ENCODE results near the gene AUTS2.

AUTS2 gene

GRCh38 chr7:70132226-70132851, 534.1 kb downstream of the AUTS2 start:
- H3K27ac ChIP-seq: no peak overlapping the region
- TF ChIP-seq CTCF (IDR thresholded peaks at IDR 0.05; ENCODE audit: low read depth, low read length): no peak
- no peaks in the 10 kb centered on the region for H3K9me3 ChIP-seq (ENCODE audit: severe bottlenecking)
- DNase-seq: no peak
- H3K4me3 ChIP-seq (ENCODE audit: low read depth, low read length): no peak overlapping the region
- no peaks in the 10 kb centered on the region for H3K36me3 ChIP-seq
- H3K27me3 ChIP-seq (ENCODE audit: insufficient read depth, low read depth, severe bottlenecking): no peaks in the 10 kb centered on the region

GRCh38 chr7:70132852-70133690, 534.8 kb downstream of the AUTS2 start:
- no peak overlapping the region for H3K27ac ChIP-seq
- TF ChIP-seq CTCF (IDR thresholded peaks at IDR 0.05; ENCODE audit: low read depth, low read length): no peak
- no peak for DNase-seq

DNA sequence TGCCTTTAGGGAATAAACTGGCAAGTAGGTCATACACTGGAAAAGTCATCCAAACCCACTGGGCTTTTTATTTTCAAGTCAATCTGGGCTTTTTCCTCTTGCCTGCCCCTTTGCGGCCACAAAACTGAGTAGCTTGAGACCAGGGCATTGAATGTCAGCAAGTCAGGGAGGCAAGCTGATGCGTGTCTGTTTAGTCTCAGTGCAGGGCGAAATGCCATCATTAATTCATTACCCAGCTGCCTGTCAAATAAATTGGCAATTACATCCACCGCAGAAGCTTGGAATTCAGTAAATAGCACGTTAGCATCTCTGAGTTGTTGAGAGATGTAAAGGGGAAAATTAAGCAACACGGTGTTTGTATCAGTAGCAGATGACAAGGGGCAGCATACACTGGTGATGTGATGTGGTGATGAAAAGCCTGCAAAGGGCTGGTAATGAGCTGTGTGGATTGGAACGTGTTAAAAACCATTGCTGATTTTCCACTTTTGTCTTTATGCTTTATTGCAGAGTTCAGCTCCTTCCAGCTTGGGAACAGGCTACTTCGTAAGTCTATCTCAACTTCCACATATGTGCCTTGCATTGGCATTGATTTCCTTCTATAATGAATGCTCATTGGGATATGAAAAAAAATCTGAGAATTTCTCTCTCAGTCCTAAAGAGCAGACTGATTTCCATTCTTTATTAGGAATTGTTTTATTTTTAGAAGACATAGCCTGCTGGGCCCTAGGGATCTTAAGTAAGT, 535.9 kb downstream of the AUTS2 start:
- Histone ChIP-seq H3K9me3 (ENCODE audit: severe bottlenecking) (no peaks in the 10 kb centered on the region), H3K4me3 (ENCODE audit: low read depth, low read length) (no peak overlapping the region), H3K36me3 (no peaks in the 10 kb centered on the region), H3K27ac (no peak overlapping the region), H3K27me3 (ENCODE audit: insufficient read depth, low read depth, severe bottlenecking) (no peaks in the 10 kb centered on the region)
- no peak for TF ChIP-seq CTCF (IDR thresholded peaks at IDR 0.05; ENCODE audit: low read depth, low read length)
- DNase-seq: no peak

More at GRCh38 chr7:70132852-70133690, 534.8 kb downstream of the AUTS2 start:
- Histone ChIP-seq H3K27me3 (ENCODE audit: insufficient read depth, low read depth, severe bottlenecking) (no peaks in the 10 kb centered on the region), H3K4me3 (ENCODE audit: low read depth, low read length) (no peak overlapping the region), H3K36me3 (no peaks in the 10 kb centered on the region), H3K9me3 (ENCODE audit: severe bottlenecking) (no peaks in the 10 kb centered on the region)

DNA sequence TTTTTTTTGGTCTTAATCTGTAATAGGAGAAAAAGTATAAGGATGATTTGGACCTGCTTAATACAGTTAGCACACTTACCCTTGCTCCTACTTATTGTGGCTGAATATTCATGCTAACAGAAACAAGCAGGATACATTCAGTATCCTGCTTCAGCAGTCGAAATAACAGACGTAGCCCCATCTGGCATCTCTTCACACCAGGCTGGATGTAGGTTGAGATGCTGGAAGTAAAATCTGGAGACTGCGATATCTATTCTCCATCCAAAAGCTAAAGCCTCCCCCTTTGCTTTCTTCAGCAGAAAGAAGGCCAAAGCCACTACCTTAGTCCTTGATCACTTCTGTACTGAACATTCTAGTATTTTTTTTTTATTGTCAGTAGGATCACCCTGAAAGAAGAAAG, 537.4 kb downstream of the AUTS2 start:
- Histone ChIP-seq H3K9me3 (ENCODE audit: severe bottlenecking) (no peaks in the 10 kb centered on the region), H3K4me3 (ENCODE audit: low read depth, low read length) (no peak overlapping the region), H3K27ac (no peak overlapping the region), H3K27me3 (ENCODE audit: insufficient read depth, low read depth, severe bottlenecking) (no peaks in the 10 kb centered on the region), H3K36me3 (no peaks in the 10 kb centered on the region)
- DNase-seq: no peak
- TF ChIP-seq CTCF (IDR thresholded peaks at IDR 0.05; ENCODE audit: low read depth, low read length): no peak

- no peak for DNase-seq
These were observed 538.9 kb downstream of the AUTS2 start for GRCh38 chr7:70137126-70137525.

More at GRCh38 chr7:70137126-70137525, 538.9 kb downstream of the AUTS2 start:
- Histone ChIP-seq H3K4me3 (ENCODE audit: low read depth, low read length) (no peak overlapping the region), H3K27me3 (ENCODE audit: insufficient read depth, low read depth, severe bottlenecking) (no peaks in the 10 kb centered on the region), H3K36me3 (no peaks in the 10 kb centered on the region), H3K27ac (no peak overlapping the region), H3K9me3 (ENCODE audit: severe bottlenecking) (no peaks in the 10 kb centered on the region)
- no peak for TF ChIP-seq CTCF (IDR thresholded peaks at IDR 0.05; ENCODE audit: low read depth, low read length)
